WTC11 (cell line): Measurements from ENCODE around the gene CSRNP3.

Experiments
- CTCF ChIP-seq: fragments of 200-600 bp; IDR thresholded peaks from 2 replicates; pipeline ENCODE4 v1.8.0; 2022; ENCODE audit warnings: antibody characterized with exemption
- ESRRA ChIP-seq: sonication (generic); formaldehyde crosslinking; IDR thresholded peaks from 2 replicates; pipeline ENCODE4 v1.8.1; 2022; ENCODE audit warnings: mild to moderate bottlenecking, missing genetic modification reagents, borderline replicate concordance
- JUN ChIP-seq: sonication (generic); formaldehyde crosslinking; IDR thresholded peaks from 2 replicates; pipeline ENCODE4 v1.8.0; 2023; ENCODE audit warnings: mild to moderate bottlenecking, missing genetic modification reagents
- TF ChIP-seq, protein P1 (sequence below): sonication (generic); formaldehyde crosslinking; IDR thresholded peaks from 2 replicates; pipeline ENCODE4 v1.8.1; 2023; ENCODE audit warnings: mild to moderate bottlenecking, missing genetic modification reagents, borderline replicate concordance
- TF ChIP-seq, protein P2 (sequence below): sonication (generic); formaldehyde crosslinking; IDR thresholded peaks from 2 replicates; pipeline ENCODE4 v1.8.0; 2022; ENCODE audit warnings: mild to moderate bottlenecking, missing genetic modification reagents

- TF ChIP-seq, protein P1, sequence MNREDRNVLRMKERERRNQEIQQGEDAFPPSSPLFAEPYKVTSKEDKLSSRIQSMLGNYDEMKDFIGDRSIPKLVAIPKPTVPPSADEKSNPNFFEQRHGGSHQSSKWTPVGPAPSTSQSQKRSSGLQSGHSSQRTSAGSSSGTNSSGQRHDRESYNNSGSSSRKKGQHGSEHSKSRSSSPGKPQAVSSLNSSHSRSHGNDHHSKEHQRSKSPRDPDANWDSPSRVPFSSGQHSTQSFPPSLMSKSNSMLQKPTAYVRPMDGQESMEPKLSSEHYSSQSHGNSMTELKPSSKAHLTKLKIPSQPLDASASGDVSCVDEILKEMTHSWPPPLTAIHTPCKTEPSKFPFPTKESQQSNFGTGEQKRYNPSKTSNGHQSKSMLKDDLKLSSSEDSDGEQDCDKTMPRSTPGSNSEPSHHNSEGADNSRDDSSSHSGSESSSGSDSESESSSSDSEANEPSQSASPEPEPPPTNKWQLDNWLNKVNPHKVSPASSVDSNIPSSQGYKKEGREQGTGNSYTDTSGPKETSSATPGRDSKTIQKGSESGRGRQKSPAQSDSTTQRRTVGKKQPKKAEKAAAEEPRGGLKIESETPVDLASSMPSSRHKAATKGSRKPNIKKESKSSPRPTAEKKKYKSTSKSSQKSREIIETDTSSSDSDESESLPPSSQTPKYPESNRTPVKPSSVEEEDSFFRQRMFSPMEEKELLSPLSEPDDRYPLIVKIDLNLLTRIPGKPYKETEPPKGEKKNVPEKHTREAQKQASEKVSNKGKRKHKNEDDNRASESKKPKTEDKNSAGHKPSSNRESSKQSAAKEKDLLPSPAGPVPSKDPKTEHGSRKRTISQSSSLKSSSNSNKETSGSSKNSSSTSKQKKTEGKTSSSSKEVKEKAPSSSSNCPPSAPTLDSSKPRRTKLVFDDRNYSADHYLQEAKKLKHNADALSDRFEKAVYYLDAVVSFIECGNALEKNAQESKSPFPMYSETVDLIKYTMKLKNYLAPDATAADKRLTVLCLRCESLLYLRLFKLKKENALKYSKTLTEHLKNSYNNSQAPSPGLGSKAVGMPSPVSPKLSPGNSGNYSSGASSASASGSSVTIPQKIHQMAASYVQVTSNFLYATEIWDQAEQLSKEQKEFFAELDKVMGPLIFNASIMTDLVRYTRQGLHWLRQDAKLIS (CRISPR knock-in tag), result no peak
- TF ChIP-seq CTCF (no peak), ESRRA (no peak), JUN (no peak)
- TF ChIP-seq, protein P2, sequence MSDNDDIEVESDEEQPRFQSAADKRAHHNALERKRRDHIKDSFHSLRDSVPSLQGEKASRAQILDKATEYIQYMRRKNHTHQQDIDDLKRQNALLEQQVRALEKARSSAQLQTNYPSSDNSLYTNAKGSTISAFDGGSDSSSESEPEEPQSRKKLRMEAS, result no peak
Measured at GRCh38 chr2:165623783-165624469, 154.4 kb downstream of the CSRNP3 start.
